GM18517 (cell line): ENCODE data around the gene EPM2A.

Experiments
- ATAC-seq: cut with Tn5 transposase; IDR thresholded peaks from one replicate; pipeline ENCODE4 v1.9.1; 2021; ENCODE audit warnings: mild to moderate bottlenecking, moderate library complexity; ENCODE audit not compliant: unreplicated experiment

EPM2A gene

GRCh38 chr6:145681965-145682364, 53.4 kb downstream of the EPM2A start:
- ATAC-seq: no peak

DNA sequence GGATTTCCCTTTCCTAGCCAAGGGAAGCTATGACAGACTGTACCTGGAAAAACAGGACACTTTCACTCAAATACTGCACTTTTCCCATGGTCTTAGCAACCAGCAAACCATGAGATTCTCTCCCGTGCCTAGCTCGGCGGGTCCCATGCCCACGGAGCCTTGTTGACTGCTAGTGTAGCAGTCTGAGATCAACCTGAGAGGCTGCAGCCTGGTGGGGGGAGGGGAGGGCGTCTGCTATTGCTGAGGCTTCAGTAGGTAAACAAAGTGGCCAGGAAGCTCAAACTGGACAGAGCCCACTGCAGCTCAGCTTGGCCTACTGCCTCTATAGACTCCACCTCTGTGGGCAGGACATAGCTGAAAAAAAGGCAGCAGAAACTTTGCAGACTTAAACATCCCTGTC, 61.8 kb downstream of the EPM2A start:
- no peak for ATAC-seq

- no peak for ATAC-seq
Observed at GRCh38 chr6:145670311-145670710, 65.0 kb downstream of the EPM2A start.

- no peak for ATAC-seq
Observed at GRCh38 chr6:145669627-145670034, 65.7 kb downstream of the EPM2A start.

DNA sequence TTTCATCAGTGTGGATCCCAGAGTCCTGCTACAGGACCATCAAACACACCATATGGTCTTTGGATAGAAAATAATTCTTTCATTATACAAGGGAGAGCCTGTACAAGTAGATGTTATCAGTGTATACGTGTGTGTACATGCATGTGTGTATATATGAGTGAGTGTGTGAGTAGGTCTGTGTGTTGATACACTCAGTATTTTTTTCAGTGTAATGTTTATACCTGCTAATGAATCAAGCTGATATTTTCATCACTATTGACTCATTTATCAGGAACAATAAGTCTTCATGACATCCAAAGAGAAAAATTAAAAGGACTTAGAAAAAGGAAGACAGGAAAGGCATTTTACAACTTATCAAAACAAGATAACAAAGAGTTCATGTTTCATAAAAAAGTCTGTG, 66.5 kb downstream of the EPM2A start:
- no peak for ATAC-seq

DNA sequence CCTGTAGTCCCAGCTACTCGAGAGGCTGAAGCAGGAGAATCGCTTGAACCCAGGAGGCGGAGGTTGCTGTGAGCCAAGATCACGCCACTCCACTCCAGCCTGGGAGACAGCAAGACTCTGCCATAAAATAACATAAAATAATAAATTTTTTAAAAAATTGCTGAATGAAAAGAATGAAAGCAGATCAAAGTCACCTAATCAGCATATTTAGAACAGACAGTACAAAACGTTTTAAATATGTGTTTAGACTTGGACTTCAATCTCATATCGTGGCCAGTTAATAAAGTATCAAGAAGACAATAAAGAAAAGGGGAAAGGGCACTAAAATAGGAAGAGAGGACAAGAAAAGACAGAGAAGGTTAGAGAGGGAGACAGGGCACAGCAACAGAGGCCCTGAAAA, 74.6 kb downstream of the EPM2A start:
- no peak for ATAC-seq

DNA sequence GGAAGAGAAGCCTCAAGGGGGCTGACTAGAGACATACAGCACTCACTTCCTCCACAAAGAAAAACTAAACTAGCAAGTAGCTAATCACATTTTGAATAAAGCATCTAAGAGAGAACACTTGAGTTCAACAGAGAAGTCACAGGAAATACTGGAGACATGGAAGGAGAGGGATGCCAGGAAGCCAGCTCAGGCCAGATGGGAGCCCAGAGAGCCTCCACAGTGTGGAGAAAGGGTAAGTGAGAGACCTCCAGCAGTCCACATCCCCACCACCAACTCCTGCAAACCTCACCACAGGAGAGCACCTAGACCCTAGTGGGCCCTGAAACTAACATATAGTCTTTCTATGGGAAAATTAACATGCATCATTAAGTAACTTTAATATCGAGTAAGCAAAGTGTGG, 79.2 kb downstream of the EPM2A start:
- ATAC-seq: no peak

GRCh38 chr6:145652572-145652971, 82.7 kb downstream of the EPM2A start:
- no peak for ATAC-seq

- no peak for ATAC-seq
Observed at GRCh38 chr6:145651988-145652387, 83.3 kb downstream of the EPM2A start.

GRCh38 chr6:145648149-145648548, 87.2 kb downstream of the EPM2A start:
- ATAC-seq: no peak

GRCh38 chr6:145647602-145648001, 87.7 kb downstream of the EPM2A start:
- no peak for ATAC-seq

DNA sequence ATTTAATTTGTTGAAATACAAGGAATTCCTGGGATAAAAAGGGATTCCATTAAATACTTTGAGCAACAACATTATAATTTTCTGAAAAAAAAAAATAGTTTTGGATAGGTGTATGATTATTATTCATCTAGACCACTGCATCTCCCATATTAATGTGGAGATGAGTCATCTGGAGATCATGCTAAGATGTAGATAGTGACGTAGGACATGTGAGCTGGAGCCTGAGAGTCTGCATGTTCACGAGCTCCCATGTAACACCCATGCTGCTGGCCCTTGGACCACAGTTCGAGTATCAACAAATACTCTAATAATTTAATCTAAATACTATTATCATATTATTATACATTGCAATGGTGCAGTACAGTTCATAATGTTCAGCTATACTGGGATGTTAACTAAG, 91.6 kb downstream of the EPM2A start:
- ATAC-seq: no peak

- ATAC-seq: peak; percentile 98
Observed at GRCh38 chr6:145633981-145634627, 101.2 kb downstream of the EPM2A start.

DNA sequence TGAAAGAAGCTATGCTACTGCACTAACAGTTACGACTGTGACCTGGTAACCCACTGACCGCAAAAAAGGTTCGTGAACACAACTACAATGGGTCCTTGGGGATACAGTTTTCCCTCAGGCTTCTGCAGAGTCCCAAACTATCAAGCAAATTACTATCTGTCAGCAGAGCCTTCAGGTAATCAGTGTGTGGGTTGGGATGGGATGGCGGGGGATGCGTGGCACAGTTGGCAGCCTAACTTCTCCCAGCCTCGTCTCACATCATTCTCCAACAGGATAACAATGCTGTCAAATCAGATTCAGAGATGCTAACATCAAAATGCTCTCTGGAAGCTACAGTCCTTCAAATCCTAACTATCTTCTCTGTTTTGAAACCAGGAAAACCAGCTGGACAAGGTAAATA, 102.3 kb downstream of the EPM2A start:
- no peak for ATAC-seq

DNA sequence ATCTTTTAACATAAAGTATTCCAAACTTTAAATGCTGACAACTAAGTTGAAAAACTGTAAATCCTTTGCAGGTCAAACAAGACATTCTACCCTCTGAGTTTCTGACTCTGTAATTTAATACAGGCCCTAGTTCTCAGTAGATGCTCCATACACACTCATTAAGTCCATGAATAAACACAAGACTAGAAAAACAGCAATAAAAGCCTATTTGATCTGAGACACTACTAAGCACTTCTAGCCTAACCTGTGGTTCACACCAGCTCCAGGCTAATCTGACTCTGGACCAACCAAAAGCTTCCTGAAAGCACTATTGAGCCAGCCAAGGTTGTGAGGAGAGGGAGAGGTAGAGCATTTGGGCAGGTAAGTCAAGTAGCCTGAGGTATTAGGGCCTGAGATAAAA, 103.9 kb downstream of the EPM2A start:
- ATAC-seq: no peak

GRCh38 chr6:145630598-145630997, 104.7 kb downstream of the EPM2A start:
- no peak for ATAC-seq

- no peak for ATAC-seq
Observed at GRCh38 chr6:145629478-145629877, 105.8 kb downstream of the EPM2A start.

- no peak for ATAC-seq
Observed at GRCh38 chr6:145627451-145627850, 107.9 kb downstream of the EPM2A start.

DNA sequence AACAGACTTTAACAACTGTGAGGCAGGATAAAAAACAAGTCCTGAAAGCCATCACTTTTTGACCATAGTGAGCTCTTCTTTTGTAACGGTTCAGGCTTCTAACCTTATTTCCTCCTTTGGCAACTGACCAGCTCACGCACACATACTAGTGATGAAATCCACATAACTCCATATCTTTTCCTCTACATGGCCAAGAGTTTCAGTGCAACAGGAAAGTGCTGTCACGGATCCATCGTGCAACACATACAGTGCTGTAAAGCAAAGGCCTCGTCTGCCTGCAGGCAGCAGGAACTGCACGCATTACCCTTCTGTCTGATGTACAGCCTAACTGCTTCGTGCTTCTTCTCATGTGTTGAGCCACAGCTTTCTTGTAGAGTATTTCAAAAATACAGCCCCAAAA, 108.5 kb downstream of the EPM2A start:
- no peak for ATAC-seq

DNA sequence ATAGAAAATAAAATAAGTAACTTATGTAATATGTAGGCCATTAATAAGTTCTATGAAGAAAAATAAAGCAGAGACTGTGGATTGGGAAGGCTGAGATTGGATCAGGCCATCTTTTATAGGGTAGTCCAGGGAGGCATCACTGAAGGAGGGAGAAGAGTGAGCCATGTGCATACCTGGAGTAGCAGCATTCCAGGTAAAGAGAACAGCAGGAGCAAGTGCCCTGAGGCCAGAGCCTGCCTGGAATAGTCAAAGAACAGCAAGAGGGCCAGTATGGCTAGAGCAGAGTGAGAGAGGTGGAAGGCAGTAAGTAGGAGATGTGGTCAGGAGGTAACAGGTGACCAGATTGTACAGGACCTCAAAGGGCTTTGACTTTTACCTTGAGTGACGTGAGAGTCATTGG, 112.1 kb downstream of the EPM2A start:
- ATAC-seq: no peak

DNA sequence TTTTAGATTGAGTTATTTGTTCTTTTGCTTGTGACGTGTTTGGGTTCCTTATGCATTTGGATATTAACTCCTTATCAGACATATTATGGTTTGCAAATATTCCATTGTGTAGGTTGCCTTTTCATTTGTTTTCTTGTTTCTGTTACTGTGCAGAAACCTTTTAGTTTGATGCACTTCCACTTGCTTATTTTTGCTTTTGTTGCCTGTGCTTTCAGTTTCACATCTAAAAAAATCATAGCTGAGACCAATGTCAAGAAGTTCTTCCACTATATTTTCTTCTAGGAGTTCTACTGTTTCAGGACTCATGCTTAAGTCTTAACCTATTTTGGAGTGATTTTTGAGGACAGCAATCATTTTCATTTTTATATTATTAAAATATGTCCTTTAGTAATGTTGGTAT, 113.5 kb downstream of the EPM2A start:
- ATAC-seq: peak; percentile 70

DNA sequence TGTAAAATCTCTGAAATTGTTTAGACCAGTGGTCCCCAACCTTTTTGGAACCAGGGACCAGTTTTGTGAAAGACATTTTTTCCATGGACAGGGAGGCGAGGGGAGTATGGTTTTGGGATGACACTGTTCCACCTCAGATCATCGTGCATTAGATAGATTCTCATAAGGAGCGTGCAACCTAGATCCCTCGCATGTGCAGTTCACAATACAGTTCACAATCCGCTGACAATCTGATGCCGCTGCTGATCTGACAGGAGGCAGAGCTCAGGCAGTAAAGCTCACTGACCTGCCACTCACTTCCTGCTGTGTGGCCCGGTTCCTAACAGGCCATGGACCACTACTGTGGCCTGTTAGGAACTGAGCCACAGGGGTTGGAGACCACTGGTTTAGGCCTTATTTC, 115.2 kb downstream of the EPM2A start:
- no peak for ATAC-seq

DNA sequence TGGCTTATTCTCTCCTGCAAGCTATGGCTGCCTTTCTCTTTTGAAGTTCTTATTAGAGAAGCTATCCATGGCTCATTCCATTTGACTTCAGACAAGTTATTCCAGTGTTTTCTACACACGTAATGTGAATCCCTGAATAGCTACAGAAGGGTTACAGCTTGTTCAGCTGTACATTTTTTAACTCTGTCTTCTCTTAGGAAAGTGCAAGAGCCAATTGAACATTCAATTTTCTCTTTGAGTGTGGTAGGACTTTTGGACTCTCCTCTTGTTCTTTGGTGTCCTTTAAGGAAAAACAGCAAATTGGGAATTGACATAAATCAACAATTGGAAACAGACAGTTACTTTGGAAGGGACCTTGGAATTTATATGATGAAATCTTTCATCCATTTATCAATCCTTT, 125.8 kb downstream of the EPM2A start:
- no peak for ATAC-seq
